ENCODE results near the gene TMEM108.

- TF ChIP-seq CTCF (IDR thresholded peaks at IDR 0.05), result no peak
- no peak for TF ChIP-seq POLR2A (IDR thresholded peaks at IDR 0.05)
Measured at GRCh38 chr3:132995971-132996370, 42.2 kb upstream of the TMEM108 start.
